HG03460 (cell line): Measurements from ENCODE around the gene GAS7.

ENCODE experiments used
- ATAC-seq: cut with Tn5 transposase; IDR thresholded peaks from one replicate; pipeline ENCODE4 v1.9.1; 2021; ENCODE audit not compliant: unreplicated experiment

GAS7 gene

DNA sequence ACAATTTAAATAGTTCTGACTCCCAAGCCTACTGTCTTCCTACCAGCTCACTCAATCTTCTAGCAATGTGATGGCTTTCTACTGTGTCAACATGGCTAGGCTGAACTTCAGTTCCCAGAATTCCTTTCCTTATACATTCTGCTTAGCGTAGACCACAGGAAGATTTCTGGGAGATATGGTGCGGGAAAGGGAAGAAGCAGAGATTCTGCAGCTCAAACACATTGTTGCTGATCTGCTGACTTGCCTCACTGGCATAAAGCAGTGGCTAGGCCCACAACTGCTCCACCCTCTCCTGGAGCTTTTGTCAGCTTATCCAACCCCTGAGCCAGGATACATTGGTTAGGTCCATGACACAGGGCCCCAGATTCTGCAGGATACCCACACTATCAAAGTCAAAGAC lies 58.8 kb downstream of the GAS7 start:
- ATAC-seq: no peak

DNA sequence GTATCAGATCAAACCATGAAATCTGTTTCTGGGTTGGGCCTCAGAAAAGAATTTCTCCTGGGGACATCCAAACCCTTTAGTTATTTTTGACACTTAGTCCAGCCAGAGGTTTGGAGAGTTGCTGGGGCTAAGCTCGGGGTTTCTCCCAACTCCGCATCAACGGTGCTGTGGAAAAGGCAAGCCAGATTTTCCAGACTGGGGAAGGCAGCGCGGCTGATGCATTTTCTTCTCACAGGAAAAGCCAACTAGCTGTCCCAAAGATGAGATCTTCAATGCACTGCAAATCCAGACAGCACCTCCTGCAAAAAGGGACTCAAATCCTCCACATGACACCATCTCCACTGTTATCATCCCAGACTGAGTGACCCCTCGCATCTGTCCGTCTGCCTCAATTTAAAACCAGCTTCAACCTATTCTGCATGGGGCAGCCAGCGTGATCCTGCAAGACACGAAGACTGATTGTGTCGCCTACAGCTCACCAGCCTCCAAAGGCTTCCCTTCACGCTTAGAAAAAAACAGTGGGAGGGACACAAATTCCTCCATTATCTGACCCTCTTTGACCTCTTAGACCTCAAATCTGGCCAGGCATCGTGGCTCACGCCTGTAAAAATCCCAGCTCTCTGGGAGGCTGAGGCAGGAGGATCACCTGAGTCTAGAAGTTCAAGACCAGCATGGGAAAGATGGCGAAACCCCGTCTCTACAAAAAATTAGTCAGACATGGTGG lies 62.0 kb downstream of the GAS7 start:
- no peak for ATAC-seq

DNA sequence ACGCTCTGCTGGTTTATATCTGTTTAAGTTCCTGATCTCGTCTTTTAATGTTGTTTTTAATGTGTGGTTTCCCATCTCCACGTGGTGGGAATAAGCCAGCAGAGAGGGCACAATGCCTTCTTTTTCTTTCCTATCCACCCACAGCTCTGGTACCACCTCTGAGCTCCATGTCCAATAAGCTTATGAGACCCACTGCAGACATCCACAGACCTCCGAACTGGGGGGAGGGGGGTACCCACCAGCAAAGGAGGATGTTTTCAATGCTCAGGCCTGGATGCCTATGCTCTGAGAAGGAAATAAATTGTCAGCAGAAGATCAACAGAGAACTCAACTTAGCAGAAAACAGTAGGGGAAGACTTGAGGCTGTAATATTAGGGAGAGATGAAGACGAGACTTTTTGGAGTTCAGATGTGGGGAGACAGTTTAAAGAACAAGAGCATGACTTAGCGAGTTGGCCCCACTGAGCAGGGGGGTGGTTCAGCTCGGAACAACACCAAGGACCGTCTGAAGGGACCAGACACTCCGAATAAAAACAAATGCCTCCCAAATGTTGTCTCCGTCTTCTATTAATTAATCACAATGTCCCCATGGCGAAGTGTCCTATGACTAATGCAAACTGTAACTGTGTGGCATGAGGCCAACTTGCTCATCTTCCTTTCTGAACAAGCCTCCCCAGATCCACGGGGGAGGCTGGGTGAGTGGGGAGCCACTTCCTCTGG lies 62.7 kb downstream of the GAS7 start:
- ATAC-seq: no peak

DNA sequence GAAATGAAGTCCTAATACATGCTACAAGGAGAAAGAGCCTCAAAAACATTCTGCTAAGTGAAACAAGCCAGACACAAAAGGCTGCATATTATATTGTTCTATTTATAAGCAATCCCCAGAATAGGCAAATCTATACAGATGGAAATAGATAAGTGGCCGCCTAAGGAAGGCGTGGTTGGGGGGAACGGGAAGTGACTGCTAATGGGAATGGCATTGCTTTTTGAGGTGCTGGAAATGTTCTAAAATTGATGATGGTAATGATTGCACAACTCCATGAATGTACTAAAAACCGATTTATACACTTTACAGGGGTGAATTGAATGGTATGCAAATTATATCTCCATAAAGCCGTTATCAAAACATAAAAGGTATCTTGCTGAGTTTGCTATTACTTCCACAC lies 67.7 kb downstream of the GAS7 start:
- no peak for ATAC-seq

DNA sequence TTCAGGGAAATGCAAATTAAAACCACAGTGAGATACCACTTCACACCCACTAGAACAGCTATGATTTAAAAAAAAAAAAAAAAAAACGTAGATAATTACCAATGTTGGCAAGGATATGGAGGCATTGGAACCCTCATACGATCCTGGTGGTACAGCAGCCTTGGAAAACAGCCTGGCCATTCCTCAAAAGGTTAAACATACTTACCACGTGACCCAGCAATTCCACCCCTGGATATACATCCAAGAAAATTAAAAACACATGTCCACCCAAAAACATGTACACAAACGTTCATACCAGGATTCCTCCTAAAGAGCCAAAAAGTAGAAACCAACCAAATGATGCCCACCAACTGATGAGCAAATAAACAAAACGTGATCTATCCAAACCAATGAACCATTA lies 68.1 kb downstream of the GAS7 start:
- no peak for ATAC-seq

DNA sequence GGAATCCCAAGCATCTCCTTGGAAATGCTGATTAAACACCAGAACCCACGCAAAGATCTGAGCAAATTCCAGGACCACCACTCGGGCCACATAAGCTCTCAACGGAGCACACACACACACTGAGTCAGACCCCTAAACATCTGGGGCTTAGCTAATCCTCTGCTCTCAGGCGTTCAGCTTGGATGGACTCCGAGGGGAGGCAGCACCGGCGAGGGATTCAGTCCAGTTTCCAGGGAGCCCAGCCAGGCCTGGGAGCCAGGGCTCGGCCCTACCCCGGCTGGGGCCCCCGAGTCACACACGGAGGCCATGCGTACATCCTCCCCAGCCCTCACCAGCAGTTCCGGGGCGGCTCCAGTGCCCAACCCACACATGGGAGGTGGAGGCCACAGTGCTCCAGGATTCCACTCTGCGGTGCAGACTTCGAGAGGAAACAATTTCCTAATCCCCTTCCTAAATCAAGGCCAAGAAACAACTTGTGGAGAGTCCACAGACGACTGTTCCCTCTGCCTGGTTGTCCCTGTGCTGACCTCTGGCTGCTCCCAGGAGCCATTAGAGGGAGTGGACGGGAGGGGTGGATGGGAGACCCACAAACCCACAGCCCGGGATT lies 70.5 kb downstream of the GAS7 start:
- no peak for ATAC-seq

DNA sequence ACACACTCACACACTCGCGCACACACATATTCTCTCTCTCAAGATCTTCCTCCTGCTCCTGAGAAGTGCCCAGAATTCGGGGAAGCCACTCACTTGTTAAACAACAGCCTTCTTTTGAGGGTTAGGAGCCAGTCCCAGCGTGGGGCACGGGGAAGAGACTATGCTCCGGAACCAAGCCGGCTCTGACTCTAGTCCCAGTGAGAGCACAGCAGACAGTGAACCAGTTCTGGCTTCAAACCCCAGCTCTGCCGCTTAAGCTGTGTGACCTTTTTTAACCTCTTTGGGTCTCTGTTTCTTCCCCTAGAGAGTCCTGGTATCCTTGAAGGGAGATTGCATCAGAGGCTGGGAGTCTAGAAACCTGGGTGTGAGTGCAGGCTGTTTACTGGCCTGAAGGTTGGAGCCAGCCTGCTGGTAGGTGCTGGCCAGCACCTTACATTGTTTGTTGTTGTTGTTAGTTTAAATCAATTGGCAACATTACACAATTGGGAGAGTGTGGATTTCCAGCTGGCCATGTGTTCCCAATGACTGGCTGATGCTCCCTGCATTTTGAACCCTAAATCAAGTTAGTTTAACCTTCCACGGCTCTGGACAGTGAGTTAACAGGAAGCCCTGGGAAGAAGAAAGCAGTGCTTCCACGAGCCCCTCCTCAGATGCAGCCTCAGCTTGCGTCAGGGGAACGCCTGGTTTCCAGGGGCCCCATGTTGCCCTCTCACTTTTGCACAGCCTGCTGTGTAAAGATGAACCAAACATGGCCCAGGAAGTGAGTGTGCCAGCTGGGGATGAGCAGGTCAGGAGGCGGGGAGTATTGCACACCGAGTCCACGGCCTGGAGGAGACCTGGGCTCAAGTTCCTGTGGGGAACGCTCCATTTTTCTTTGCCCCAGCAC lies 71.5 kb downstream of the GAS7 start:
- ATAC-seq: no peak

DNA sequence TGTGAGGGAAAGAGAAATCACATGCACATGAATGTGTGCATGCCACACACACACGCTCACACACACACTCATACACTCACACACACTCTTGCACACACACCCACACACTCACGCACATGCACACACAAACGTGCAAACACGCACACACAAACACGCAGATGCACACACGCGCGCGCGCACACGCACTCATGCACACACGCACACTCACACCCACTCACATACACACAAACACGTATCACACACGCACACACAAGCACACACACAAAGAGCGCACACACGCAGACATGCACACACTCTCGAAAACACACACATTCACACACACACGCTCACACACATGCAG lies 72.2 kb downstream of the GAS7 start:
- ATAC-seq: no peak

DNA sequence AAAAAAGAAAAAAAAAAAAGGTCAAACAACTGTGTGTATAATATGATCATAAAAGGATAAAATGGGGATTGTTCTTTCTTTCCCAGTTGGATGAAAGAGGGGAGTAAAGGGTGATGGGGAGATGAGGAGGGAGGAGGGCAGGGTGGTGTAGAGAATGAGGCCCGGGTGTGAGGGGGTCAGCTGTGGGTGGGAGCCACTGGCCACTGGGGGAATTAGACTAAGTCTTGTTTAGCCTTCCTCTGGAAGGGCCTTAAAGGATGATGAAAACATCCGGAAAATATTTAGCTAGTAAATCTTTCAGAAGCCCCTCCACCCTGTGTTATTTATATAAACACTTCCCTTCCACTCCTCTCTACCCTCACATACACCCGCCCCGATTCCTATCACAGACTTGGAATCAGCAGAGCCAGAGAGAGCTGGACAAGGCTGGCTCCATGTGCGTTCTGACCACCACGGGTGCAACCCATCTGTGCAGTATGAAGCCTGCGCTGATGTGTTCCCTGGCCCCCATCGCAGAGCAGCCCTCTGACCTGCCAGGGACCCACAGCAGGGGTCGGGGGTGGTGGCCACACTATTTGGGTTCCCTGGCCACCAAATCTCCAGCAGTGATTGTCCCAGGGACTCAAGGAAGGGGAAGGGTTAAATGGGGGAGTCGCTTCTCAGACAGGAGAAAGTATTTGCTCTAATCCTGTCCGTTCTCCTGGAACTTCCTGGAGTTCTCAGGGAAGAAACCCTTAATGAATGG lies 72.7 kb downstream of the GAS7 start:
- no peak for ATAC-seq

DNA sequence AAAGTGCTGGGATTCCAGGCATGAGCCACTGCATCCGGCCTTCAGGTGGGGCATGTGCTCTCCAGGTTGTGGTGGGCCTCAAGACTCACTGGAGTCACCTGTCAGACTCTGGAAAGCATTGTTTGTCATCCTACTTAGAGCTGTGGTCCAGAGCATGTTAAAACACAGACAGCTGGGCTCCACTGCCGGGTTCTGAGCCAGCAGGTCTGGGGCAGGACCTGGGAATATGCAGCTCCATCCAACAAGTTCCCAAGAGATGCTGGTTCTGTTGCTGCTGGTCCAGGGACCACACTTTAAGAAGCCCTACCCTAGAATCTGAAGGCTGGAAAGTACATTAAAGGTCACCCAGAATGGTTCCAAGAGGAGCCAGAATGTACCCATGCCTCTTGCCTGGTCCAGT lies 75.3 kb downstream of the GAS7 start:
- no peak for ATAC-seq

DNA sequence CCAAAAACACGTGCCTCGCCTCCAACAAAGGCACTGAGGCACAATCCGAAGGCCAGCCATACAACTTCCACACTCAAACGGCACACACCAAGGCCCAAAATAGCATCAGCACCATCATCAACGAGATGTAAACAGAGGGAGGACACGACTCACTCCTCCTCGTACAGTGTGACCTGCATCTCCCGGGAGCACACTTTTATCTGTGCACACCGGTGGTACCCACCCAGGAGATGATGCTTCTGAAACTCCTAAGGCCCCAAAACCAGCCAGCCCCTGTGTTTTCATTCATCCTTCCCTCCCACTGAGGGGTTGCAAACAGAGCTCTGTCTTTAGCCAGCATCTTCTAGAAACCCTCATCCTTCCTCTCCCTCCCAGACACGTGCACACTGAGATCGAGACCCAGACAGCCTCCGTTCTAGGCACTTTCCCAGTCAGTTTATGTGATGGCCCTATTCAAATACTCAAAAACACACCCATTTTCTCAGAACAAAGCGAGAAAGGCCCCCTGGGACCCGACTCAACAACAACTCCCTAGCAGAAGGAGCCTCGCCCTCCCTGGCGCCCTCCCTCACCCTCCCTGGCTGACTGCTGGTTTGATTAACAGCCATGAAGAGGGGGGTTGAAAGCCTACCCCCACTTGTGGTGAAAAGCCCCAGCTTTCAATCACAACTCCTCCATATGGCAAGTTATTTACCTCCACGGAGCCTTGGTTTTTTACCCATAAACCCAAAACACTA lies 76.3 kb downstream of the GAS7 start:
- ATAC-seq: no peak

DNA sequence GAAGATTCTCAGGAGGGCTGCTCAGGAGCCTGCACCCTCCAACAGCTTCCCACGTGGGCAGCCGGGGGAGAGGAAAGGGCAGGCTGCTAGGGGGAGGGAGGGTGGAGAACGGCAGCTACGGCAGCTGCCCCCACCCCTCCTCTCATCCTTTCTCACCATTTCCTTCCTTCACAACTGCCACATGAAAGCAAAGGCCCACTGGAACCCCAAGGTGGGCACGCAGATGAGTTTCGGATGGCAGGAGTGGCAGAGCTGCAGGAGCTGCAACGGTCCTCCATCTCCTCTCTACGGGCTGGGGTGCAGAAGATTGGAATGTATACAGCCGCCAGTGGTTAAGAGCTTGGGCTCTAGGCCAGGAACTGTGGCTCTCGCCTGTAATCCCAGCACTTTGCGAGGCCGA lies 77.7 kb downstream of the GAS7 start:
- ATAC-seq: no peak

DNA sequence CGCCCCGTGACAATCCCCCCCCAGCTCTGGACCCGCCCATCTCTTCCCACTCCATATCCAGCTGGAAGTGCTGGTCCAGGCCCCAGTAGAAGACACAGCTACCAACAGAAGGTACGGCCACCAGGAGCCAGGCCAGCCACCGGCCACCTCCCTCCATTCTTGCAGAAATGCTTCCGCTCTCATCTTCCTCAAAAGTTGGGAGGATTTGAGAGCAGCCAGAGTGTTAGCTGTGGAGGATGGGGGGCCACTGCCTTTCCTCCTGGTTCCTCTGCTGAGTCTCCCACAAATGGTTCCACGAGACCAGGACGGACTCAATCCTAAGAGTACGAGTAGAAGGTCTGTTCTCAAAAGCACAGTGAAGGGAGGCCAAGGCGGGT lies 78.3 kb downstream of the GAS7 start:
- no peak for ATAC-seq

DNA sequence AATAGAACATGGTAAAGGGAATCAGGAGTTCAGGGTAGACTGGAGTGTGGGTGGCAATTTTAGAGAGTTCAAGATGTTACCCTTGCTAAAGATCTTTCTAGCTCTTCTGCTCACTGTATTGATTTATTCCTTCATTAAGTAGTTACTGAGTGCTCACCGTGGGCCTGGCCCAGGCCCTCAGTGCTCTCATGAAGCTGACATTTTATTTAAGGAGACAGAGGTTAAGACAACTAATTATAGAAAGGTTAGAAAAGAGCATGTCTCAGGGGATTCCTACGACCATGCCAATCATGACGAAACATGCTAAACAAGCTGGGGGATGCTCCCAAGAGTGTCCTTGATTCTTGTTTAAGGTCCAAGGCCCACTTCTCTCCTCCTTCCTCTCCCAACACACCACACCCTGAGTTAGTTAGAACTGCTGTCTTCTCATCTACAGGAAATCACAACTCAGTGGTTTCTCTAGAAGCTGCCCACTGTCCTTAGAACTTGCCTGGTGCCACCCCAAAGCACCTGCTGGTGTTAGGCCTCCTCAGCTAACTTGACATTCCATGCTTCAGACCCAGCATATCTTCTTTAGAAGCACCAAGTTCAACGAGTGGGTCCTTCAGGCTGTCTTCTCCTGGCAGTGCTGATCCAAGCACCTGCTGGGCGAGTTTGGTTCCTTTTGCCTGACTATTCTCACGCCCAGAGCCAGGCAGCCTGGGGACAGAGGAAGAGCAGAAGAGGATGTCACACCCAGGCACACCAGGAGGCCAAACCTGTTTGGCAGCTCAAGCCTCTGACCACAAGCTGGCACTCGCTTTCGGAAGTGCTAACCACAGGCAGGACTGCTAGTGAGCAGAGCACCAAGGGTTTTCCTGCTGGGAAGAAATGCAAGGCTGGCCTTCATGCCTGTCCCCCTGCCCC lies 79.0 kb downstream of the GAS7 start:
- no peak for ATAC-seq

DNA sequence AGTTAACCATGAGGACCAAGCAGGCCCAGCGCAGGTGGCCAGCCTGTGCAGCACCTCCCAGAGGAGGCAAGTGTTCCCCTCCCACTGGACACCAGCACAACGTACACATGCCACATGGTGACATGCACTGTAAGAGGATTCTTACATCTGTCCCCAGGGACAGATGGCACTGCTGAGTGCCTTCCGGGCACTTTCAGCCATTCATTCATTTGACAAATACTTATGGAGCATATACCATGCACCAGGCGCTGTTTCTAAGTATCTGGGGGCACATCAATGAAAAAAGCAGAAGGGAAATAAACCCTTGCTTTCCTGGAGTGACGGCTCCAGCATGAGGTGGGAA lies 79.6 kb downstream of the GAS7 start:
- no peak for ATAC-seq

DNA sequence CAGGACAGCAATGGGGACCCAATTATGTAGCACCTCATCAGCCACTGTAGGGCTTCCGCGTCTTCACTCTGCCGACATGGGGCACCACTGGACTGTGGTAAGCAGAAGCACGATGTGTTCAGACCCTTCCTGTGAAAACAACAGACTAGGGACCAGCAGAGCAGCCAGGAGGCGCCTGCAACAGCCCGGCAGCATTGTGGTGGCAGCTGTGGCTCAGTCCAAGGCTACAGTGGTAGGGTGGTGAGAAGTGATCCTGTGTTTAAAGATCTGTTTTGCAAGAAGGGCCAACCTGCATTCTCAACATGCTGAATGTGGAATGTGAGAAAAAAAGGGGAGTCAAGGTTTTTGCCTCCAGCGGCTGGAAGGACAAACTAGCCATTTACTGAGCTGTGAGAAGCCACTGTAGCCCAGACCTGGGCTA lies 80.8 kb downstream of the GAS7 start:
- ATAC-seq: no peak

DNA sequence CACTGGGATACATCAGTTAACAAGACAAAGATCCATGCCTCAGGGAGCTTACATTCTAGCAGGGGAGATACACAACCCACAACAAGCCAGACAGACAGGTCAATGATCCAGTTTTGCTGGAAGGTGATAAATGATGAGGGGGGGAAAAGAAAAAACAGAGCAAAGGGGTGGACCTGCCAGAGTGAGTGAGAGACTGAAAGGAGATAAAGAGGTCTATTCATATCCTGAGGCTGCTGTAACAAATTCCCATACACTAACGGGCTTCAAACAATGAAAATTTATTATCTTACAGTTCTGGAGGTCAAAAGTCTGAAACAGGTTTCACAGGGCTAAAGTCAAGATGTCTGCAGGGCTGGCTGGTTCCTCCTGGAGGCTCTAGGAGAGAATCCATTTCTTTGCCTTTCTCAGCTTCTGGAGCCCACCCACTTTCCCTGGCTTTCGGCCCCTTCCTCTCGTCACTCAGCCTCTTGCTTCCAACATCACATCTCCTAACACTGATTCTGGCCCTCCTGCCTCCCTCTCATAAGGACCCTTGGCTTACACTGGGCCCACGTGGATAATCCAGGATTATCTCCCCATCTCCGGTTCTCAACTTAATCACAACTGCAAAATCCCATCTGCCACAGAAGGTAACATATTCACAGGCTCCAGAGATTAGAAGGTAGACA lies 81.5 kb downstream of the GAS7 start:
- no peak for ATAC-seq

DNA sequence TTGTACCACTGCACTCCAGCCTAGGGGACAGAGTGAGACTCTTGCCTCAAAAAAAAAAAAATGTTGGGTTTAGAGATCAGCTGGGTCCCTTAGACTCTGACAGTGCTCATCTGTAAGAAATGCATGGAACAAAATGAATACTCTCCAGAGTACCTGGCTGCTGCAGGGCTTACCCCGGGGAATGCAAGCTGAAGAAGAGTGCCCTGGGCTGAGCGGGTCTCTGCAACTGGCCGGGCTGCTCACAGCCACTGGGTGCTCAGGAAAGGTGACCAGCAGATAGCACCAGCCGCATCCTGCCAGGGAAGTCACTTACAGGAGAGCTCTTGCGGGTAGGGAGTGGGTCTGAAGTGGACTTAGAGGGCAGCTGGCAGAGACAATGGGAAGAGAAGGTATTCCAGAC lies 82.1 kb downstream of the GAS7 start:
- no peak for ATAC-seq

DNA sequence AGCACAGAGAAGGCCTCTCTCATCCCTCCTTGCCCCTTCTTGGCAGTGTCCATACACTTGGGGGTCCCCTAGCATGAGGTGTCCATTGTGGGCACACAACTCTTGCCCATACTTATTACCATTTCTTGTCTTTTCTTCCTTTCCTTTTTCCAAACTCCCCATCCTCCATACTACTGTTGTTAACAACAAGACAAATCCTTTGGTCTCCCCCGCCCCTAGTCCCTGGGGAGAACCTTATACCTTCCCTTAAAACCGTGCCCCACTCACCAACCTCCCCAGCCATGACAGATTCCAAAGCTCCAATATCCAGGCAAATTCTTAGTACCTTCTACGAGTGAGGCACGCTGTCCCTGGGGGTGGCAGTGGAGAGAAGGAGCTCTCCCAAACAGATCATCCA lies 82.9 kb downstream of the GAS7 start:
- ATAC-seq: no peak
